ENCODE results near the gene ZNHIT6.

DNA sequence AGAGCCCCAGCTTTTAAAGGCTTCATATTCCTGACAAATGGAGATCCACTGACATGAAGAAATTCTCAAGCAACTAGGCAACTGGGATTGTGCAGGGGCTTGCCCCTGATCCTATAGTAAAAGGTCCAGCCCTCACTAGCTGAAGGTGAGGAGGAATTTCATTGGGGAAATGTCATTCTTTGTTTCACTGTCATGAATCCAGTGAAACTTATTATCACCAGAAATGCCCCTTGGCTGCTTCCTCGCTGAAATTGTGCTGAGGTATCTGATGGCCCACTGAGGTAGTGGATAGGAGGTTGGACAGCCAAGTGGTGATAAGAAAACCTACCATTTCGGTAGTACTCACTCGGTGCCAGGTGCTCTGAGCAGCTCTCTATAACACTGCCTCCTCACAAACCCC lies 91.5 kb downstream of the ZNHIT6 start:
- TF ChIP-seq, protein P1, sequence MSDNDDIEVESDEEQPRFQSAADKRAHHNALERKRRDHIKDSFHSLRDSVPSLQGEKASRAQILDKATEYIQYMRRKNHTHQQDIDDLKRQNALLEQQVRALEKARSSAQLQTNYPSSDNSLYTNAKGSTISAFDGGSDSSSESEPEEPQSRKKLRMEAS (IDR thresholded peaks at IDR 0.05), result no peak
- TF ChIP-seq EGR1 (IDR thresholded peaks at IDR 0.05), result no peak
- no peak for TF ChIP-seq REST (IDR thresholded peaks at IDR 0.05; ENCODE audit: low read depth)
- no peak for TF ChIP-seq TAF1 (IDR thresholded peaks at IDR 0.05; ENCODE audit: low read depth)
- TF ChIP-seq CEBPB (IDR thresholded peaks at IDR 0.05), result no peak
- no peak for TF ChIP-seq NFIC (IDR thresholded peaks at IDR 0.05)
- no peak for TF ChIP-seq ZBTB7A (IDR thresholded peaks at IDR 0.05; ENCODE audit: low read depth)
- no peak for TF ChIP-seq USF1 (IDR thresholded peaks at IDR 0.05)
- TF ChIP-seq YY1 (IDR thresholded peaks at IDR 0.05; ENCODE audit: low read depth), result no peak
- no peak for TF ChIP-seq CREB1 (IDR thresholded peaks at IDR 0.05; ENCODE audit: low read depth)
- no peak for TF ChIP-seq RAD21 (IDR thresholded peaks at IDR 0.05; ENCODE audit: low read depth)
- TF ChIP-seq TEAD4 (IDR thresholded peaks at IDR 0.05), result no peak
- TF ChIP-seq TCF12 (IDR thresholded peaks at IDR 0.05; ENCODE audit: low read depth), result no peak
- no peak for TF ChIP-seq EP300 (IDR thresholded peaks at IDR 0.05; ENCODE audit: borderline replicate concordance)

All from Ishikawa (cell line).